CD4-positive, alpha-beta T cell treated with Interleukin-6 at 100 ng/mL for 8 hours (primary cell): ENCODE measurements around the gene SLC30A2.
"Not testable (repeated sequence)": the region's sequence is repeated elsewhere in the genome, so short reads cannot be mapped to it uniquely, and the experiment has no call there.

Experiments
- DNase-seq: peaks from one replicate; pipeline ENCODE4 v3.0.0-alpha.2; 2020; ENCODE audit warnings: mixed read lengths, low spot score

SLC30A2 gene

GRCh38 chr1:26045722-26046245 lies at the start of gene SLC30A2:
TSS of gene SLC30A2 (minus strand) at chr1:26046118. CDS start at chr1:26045896, 222 bp downstream.
- DNase-seq = no peak

GRCh38 chr1:26094677-26095383 lies 48.9 kb upstream of the SLC30A2 start:
- no peak for DNase-seq

GRCh38 chr1:26094076-26094669 lies 48.3 kb upstream of the SLC30A2 start:
- no peak for DNase-seq

- not testable (repeated sequence) for DNase-seq
These were observed 47.7 kb upstream of the SLC30A2 start for GRCh38 chr1:26093569-26093968.

GRCh38 chr1:26092422-26092821 lies 46.5 kb upstream of the SLC30A2 start:
- no peak for DNase-seq

- no peak for DNase-seq
These were observed 45.0 kb upstream of the SLC30A2 start for GRCh38 chr1:26090893-26091292.

- DNase-seq = no peak
These were observed 43.2 kb upstream of the SLC30A2 start for GRCh38 chr1:26089125-26089524.

- no peak for DNase-seq
These were observed 38.9 kb upstream of the SLC30A2 start for GRCh38 chr1:26084844-26085243.

GRCh38 chr1:26084091-26084561 lies 38.2 kb upstream of the SLC30A2 start:
- no peak for DNase-seq

- DNase-seq = no peak
These were observed 37.3 kb upstream of the SLC30A2 start for GRCh38 chr1:26083208-26083607.

GRCh38 chr1:26082020-26082350 lies 36.1 kb upstream of the SLC30A2 start:
- DNase-seq = no peak

GRCh38 chr1:26081267-26082019 lies 35.5 kb upstream of the SLC30A2 start:
- DNase-seq = no peak

- no peak for DNase-seq
These were observed 34.3 kb upstream of the SLC30A2 start for GRCh38 chr1:26079960-26080814.

GRCh38 chr1:26079178-26079563 lies 33.3 kb upstream of the SLC30A2 start:
- DNase-seq = no peak

- no peak for DNase-seq
These were observed 32.6 kb upstream of the SLC30A2 start for GRCh38 chr1:26078286-26079177.

GRCh38 chr1:26077524-26077923 lies 31.6 kb upstream of the SLC30A2 start:
- no peak for DNase-seq

- no peak for DNase-seq
These were observed 29.7 kb upstream of the SLC30A2 start for GRCh38 chr1:26075421-26076144.

- no peak for DNase-seq
These were observed 26.4 kb upstream of the SLC30A2 start for GRCh38 chr1:26072305-26072704.

GRCh38 chr1:26070963-26071342 lies 25.0 kb upstream of the SLC30A2 start:
- DNase-seq = no peak

GRCh38 chr1:26070296-26070962 lies 24.5 kb upstream of the SLC30A2 start:
- DNase-seq = no peak
